SK-N-SH treated with all-trans-retinoic acid at 6 μM for 48 hours (cell line): Measurements from ENCODE around the gene MBOAT7.
"Not testable (repeated sequence)": the region's sequence is repeated elsewhere in the genome, so short reads cannot be mapped to it uniquely, and the experiment has no call there.

Source experiments
- ATAC-seq: fragments of 200-7000 bp; cut with Tn5 transposase; 3 replicates; pipeline ENCODE4 v1.9.1; 2020; ENCODE audit warnings: mild to moderate bottlenecking, moderate library complexity
- ARNTL ChIP-seq: fragments of 450-650 bp; formaldehyde crosslinking; IDR thresholded peaks from 2 replicates; pipeline ENCODE4 v1.5.0; 2020; ENCODE audit warnings: low read depth, mild to moderate bottlenecking, moderate library complexity, borderline replicate concordance
- BACH2 ChIP-seq: fragments of 250-450 bp; sonication (Bioruptor Pico); IDR thresholded peaks from 2 replicates; pipeline ENCODE4 v1.9.0; 2021; ENCODE audit warnings: mild to moderate bottlenecking, borderline replicate concordance
- CREB5 ChIP-seq: fragments of 250-450 bp; sonication (Bioruptor Pico); IDR thresholded peaks from 2 replicates; pipeline ENCODE4 v1.5.1; 2020; ENCODE audit warnings: low read depth, mild to moderate bottlenecking, moderate library complexity
- CSDC2 ChIP-seq: fragments of 250-450 bp; sonication (Bioruptor Pico); IDR thresholded peaks from 2 replicates; pipeline ENCODE4 v1.5.0; 2020; ENCODE audit warnings: mild to moderate bottlenecking, moderate library complexity
- CSRNP3 ChIP-seq: fragments of 250-450 bp; sonication (Bioruptor Pico); IDR thresholded peaks from 2 replicates; pipeline ENCODE4 v1.5.1; 2021; ENCODE audit warnings: mild to moderate bottlenecking, moderate library complexity
- ESRRG ChIP-seq: fragments of 250-450 bp; sonication (Bioruptor Pico); IDR thresholded peaks from 2 replicates; pipeline ENCODE4 v1.6.1; 2021; ENCODE audit warnings: mild to moderate bottlenecking
- GLIS3 ChIP-seq: fragments of 250-450 bp; sonication (Bioruptor Pico); IDR thresholded peaks from 2 replicates; pipeline ENCODE4 v1.5.0; 2020; ENCODE audit warnings: mild to moderate bottlenecking, moderate library complexity
- ISL1 ChIP-seq: fragments of 250-450 bp; sonication (Bioruptor Pico); IDR thresholded peaks from 2 replicates; pipeline ENCODE4 v2.1.2; 2022; ENCODE audit warnings: mild to moderate bottlenecking, moderate library complexity
- OSR1 ChIP-seq: fragments of 250-450 bp; sonication (Bioruptor Pico); IDR thresholded peaks from 2 replicates; pipeline ENCODE4 v1.8.0; 2022; ENCODE audit warnings: moderate library complexity, mild to moderate bottlenecking, inconsistent platforms
- PATZ1 ChIP-seq: fragments of 250-450 bp; sonication (Bioruptor Pico); IDR thresholded peaks from 2 replicates; pipeline ENCODE4 v1.8.0; 2020; ENCODE audit warnings: mild to moderate bottlenecking, moderate library complexity, borderline replicate concordance
- POU6F1 ChIP-seq: fragments of 250-450 bp; sonication (Bioruptor Pico); IDR thresholded peaks from 2 replicates; pipeline ENCODE4 v1.8.0; 2021; ENCODE audit warnings: low read depth, mild to moderate bottlenecking, moderate library complexity, borderline replicate concordance
- PPARA ChIP-seq: fragments of 250-450 bp; sonication (Bioruptor Pico); IDR thresholded peaks from 2 replicates; pipeline ENCODE4 v1.5.0; 2020; ENCODE audit warnings: mild to moderate bottlenecking, borderline replicate concordance
- RARB ChIP-seq: fragments of 250-450 bp; sonication (Bioruptor Pico); IDR thresholded peaks from 2 replicates; pipeline ENCODE4 v1.8.0; 2021; ENCODE audit warnings: mild to moderate bottlenecking, moderate library complexity
- SNAI2 ChIP-seq: fragments of 250-450 bp; sonication (Bioruptor Pico); IDR thresholded peaks from 2 replicates; pipeline ENCODE4 v1.5.0; 2020; ENCODE audit warnings: mild to moderate bottlenecking, moderate library complexity
- TCF4 ChIP-seq: fragments of 250-450 bp; sonication (Bioruptor Pico); IDR thresholded peaks from 2 replicates; pipeline ENCODE4 v1.8.0; 2021; ENCODE audit warnings: mild to moderate bottlenecking, moderate library complexity, borderline replicate concordance
- TOX ChIP-seq: fragments of 250-450 bp; sonication (Bioruptor Pico); IDR thresholded peaks from 2 replicates; pipeline ENCODE4 v1.8.0; 2021; ENCODE audit warnings: mild to moderate bottlenecking, moderate library complexity, borderline replicate concordance
- TSHZ2 ChIP-seq: fragments of 250-450 bp; sonication (Bioruptor Pico); IDR thresholded peaks from 2 replicates; pipeline ENCODE4 v1.5.0; 2020; ENCODE audit warnings: mild to moderate bottlenecking, moderate library complexity
- ZC3H10 ChIP-seq: fragments of 250-450 bp; sonication (Bioruptor Pico); IDR thresholded peaks from 2 replicates; pipeline ENCODE4 v1.5.1; 2021; ENCODE audit warnings: mild to moderate bottlenecking, moderate library complexity
- ZFP30 ChIP-seq: fragments of 450-650 bp; formaldehyde crosslinking; IDR thresholded peaks from 2 replicates; pipeline ENCODE4 v1.5.0; 2022; ENCODE audit warnings: mild to moderate bottlenecking, moderate library complexity
- ZNF565 ChIP-seq: fragments of 450-650 bp; formaldehyde crosslinking; conservative IDR thresholded peaks from 2 replicates; pipeline ENCODE4 v1.5.0; 2020; ENCODE audit warnings: low read depth, mild to moderate bottlenecking, moderate library complexity
- ZNF70 ChIP-seq: fragments of 450-650 bp; formaldehyde crosslinking; IDR thresholded peaks from 2 replicates; pipeline ENCODE4 v1.5.0; 2020; ENCODE audit warnings: mild to moderate bottlenecking, moderate library complexity
- ZNF8 ChIP-seq: fragments of 450-650 bp; formaldehyde crosslinking; IDR thresholded peaks from 2 replicates; pipeline ENCODE4 v1.5.0; 2020; ENCODE audit warnings: mild to moderate bottlenecking, moderate library complexity

Gene MBOAT7

GRCh38 chr19:54196536-54196935 is 7.2 kb upstream of the MBOAT7 start:
- TF ChIP-seq SNAI2, result no peak
- no peak for TF ChIP-seq ZNF8 (CRISPR knock-in tag)
- no peak for TF ChIP-seq GLIS3 (CRISPR knock-in tag)
- no peak for TF ChIP-seq TSHZ2
- TF ChIP-seq OSR1, result no peak
- no peak for TF ChIP-seq ZFP30 (CRISPR knock-in tag)
- TF ChIP-seq TOX, result no peak
- TF ChIP-seq CREB5 (CRISPR knock-in tag), result no peak
- no peak for TF ChIP-seq PATZ1
- no peak for TF ChIP-seq CSDC2
- no peak for TF ChIP-seq PPARA (CRISPR knock-in tag)
- TF ChIP-seq, all 23 proteins: peak for 0
- no peak for ATAC-seq

GRCh38 chr19:54194463-54194862 is 5.1 kb upstream of the MBOAT7 start:
- ATAC-seq, result not testable (repeated sequence)

- TF ChIP-seq CREB5 (CRISPR knock-in tag) (no peak), TSHZ2 (no peak), ISL1 (CRISPR knock-in tag) (no peak), CSDC2 (no peak), ARNTL (CRISPR knock-in tag) (no peak), ESRRG (CRISPR knock-in tag) (no peak), SNAI2 (no peak), RARB (CRISPR knock-in tag) (no peak), CSRNP3 (CRISPR knock-in tag) (no peak), ZNF70 (no peak), GLIS3 (CRISPR knock-in tag) (no peak), ZC3H10 (CRISPR knock-in tag) (no peak), PATZ1 (no peak), ZNF565 (CRISPR knock-in tag) (no peak), BACH2 (CRISPR knock-in tag) (no peak), POU6F1 (CRISPR knock-in tag) (no peak), ZFP30 (CRISPR knock-in tag) (no peak), ZNF8 (CRISPR knock-in tag) (no peak), TCF4 (CRISPR knock-in tag) (no peak), PPARA (CRISPR knock-in tag) (no peak)
- ATAC-seq, result no peak
Observed at GRCh38 chr19:54193011-54193410, 3.6 kb upstream of the MBOAT7 start.
